Measurements from ENCODE around the gene SLC10A4. TPM values are rescaled to one million over a fixed set of nuclear protein-coding genes. Genes with fewer than 3 reads are reported as not detected.
A peak's percentile ranks its signal among the peaks of the same experiment; 100 is the strongest.

SLC10A4 gene
- total and polyA plus RNA-seq, 2 experiments from 2014 or later = 2.3 to 4.3 TPM

DNA sequence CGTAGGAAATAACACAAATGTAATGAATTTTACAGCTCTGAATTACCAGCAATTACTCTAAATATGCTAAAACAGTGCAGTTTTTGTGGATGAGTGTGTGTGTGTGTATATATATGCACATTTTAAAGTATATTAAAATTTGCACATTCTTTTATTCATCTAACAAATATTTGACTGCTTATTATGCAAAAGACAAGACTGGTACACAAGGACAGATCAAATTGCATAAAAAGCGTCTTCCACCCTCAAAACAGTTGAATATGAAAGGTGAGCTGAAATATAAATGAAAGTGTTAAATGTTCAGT is 20.8 kb downstream of the SLC10A4 start (continued):
- TF ChIP-seq, protein P1, sequence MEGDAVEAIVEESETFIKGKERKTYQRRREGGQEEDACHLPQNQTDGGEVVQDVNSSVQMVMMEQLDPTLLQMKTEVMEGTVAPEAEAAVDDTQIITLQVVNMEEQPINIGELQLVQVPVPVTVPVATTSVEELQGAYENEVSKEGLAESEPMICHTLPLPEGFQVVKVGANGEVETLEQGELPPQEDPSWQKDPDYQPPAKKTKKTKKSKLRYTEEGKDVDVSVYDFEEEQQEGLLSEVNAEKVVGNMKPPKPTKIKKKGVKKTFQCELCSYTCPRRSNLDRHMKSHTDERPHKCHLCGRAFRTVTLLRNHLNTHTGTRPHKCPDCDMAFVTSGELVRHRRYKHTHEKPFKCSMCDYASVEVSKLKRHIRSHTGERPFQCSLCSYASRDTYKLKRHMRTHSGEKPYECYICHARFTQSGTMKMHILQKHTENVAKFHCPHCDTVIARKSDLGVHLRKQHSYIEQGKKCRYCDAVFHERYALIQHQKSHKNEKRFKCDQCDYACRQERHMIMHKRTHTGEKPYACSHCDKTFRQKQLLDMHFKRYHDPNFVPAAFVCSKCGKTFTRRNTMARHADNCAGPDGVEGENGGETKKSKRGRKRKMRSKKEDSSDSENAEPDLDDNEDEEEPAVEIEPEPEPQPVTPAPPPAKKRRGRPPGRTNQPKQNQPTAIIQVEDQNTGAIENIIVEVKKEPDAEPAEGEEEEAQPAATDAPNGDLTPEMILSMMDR (conservative IDR thresholded peaks at IDR 0.05; ENCODE audit: low read depth in 2 of 2) = no peak
- no peak for TF ChIP-seq ZNF331 (CRISPR knock-in tag; IDR thresholded peaks at IDR 0.05; ENCODE audit: low read depth)

DNA sequence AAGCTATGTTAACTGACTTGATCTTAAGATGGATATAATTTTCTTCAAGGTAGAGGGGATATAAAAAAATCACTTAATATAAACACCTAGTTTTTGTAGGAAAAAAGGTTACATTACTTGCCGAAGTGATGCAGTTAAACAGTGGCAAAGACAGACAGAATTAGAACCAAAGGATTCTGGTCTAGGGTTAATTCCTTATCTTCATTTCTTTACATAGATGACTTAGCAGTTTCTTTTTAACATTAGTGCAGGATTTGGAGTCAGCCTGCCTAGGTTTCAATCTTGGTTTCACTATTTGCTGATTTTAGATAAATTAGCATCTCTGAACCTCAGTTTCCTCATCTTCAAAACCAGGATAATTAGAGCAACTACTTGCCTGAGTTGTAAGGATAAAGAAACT is 21.2 kb downstream of the SLC10A4 start:
- Histone ChIP-seq H3K4me2 (no peak overlapping the region), H3K4me3 (no peak overlapping the region), H3K27me3 (ENCODE audit: insufficient read depth) (no peaks in the 10 kb centered on the region), H3K4me1 (ENCODE audit: insufficient read depth) (peaks cover 16% of the 10 kb centered on the region), H3F3A (replicated peaks; ENCODE audit: low read depth) (no peaks in the 10 kb centered on the region), H3K27ac (ENCODE audit: low read depth) (no peak overlapping the region), H3K9me2 (ENCODE audit: insufficient read depth) (no peaks in the 10 kb centered on the region), H2AFZ (no peak overlapping the region), H3K36me3 (ENCODE audit: insufficient read depth) (no peaks in the 10 kb centered on the region), H4K20me1 (replicated peaks; ENCODE audit: insufficient read depth) (no peaks in the 10 kb centered on the region), H3K79me2 (replicated peaks; ENCODE audit: insufficient read depth) (no peaks in the 10 kb centered on the region)
- TF ChIP-seq, protein P1 (conservative IDR thresholded peaks at IDR 0.05; ENCODE audit: low read depth in 2 of 2) = no peak
- TF ChIP-seq ZNF114 (CRISPR knock-in tag; IDR thresholded peaks at IDR 0.05) (no peak), ZNF331 (CRISPR knock-in tag; IDR thresholded peaks at IDR 0.05; ENCODE audit: low read depth) (no peak), EZH2 (IDR thresholded peaks at IDR 0.05; ENCODE audit: low read depth, unreplicated experiment) (no peak)
- TF ChIP-seq, protein P2, sequence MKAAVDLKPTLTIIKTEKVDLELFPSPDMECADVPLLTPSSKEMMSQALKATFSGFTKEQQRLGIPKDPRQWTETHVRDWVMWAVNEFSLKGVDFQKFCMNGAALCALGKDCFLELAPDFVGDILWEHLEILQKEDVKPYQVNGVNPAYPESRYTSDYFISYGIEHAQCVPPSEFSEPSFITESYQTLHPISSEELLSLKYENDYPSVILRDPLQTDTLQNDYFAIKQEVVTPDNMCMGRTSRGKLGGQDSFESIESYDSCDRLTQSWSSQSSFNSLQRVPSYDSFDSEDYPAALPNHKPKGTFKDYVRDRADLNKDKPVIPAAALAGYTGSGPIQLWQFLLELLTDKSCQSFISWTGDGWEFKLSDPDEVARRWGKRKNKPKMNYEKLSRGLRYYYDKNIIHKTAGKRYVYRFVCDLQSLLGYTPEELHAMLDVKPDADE (IDR thresholded peaks at IDR 0.05) = no peak
- TF ChIP-seq, protein P3, sequence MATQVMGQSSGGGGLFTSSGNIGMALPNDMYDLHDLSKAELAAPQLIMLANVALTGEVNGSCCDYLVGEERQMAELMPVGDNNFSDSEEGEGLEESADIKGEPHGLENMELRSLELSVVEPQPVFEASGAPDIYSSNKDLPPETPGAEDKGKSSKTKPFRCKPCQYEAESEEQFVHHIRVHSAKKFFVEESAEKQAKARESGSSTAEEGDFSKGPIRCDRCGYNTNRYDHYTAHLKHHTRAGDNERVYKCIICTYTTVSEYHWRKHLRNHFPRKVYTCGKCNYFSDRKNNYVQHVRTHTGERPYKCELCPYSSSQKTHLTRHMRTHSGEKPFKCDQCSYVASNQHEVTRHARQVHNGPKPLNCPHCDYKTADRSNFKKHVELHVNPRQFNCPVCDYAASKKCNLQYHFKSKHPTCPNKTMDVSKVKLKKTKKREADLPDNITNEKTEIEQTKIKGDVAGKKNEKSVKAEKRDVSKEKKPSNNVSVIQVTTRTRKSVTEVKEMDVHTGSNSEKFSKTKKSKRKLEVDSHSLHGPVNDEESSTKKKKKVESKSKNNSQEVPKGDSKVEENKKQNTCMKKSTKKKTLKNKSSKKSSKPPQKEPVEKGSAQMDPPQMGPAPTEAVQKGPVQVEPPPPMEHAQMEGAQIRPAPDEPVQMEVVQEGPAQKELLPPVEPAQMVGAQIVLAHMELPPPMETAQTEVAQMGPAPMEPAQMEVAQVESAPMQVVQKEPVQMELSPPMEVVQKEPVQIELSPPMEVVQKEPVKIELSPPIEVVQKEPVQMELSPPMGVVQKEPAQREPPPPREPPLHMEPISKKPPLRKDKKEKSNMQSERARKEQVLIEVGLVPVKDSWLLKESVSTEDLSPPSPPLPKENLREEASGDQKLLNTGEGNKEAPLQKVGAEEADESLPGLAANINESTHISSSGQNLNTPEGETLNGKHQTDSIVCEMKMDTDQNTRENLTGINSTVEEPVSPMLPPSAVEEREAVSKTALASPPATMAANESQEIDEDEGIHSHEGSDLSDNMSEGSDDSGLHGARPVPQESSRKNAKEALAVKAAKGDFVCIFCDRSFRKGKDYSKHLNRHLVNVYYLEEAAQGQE (IDR thresholded peaks at IDR 0.05; ENCODE audit: unreplicated experiment) = no peak
- peaks cover 9% of the 10 kb centered on the region; the same call in 2 of the 3 replicates for H3K36me3 Mint-ChIP-seq (ENCODE audit: low read depth)
- DNase-seq (ENCODE audit: low spot score) (no peak), ATAC-seq (no peak)
- H3K9me3 Mint-ChIP-seq = no peaks in the 10 kb centered on the region
- H3K4me1 Mint-ChIP-seq = peaks cover 14% of the 10 kb centered on the region; the same call in 2 of the 3 replicates
- H3K4me3 Mint-ChIP-seq = no peak overlapping the region
- H3K27ac Mint-ChIP-seq = 0 out of 2 replicates have a peak overlapping the region, but pooled peaks have one; percentile 65
- no peaks in the 10 kb centered on the region for H3K27me3 Mint-ChIP-seq (ENCODE audit: insufficient read depth, low read depth, poor library complexity)

Measured in GM23338 (cell line).